Adrenal gland (tissue), 5 donors: Measurements from ENCODE around the gene PRKN.

Experiments used
- CTCF ChIP-seq, 6 experiments: fragments of 450-650 bp in 4 of 6; fragments of 200-600 bp in 2 of 6; sonication (generic) in 1 of 6; IDR thresholded peaks; 1 replicate in 5 of 6; 2 replicates in 1 of 6; pipeline versions ENCODE4 v1.5.1 to v1.8.0; 2016 to 2021; ENCODE audit warnings: antibody characterized with exemption in 6 of 6, mild to moderate bottlenecking in 2 of 6, moderate library complexity in 1 of 6
- POLR2A ChIP-seq, 2 donors: fragments of 450-650 bp; IDR thresholded peaks; one replicate each; pipeline ENCODE4 v1.6.1; 2017; ENCODE audit warnings: antibody characterized with exemption in 2 of 2, mild to moderate bottlenecking in 2 of 2, moderate library complexity in 1 of 2
- donor health status: DM: no; HTN: no; CAD: no.

DNA sequence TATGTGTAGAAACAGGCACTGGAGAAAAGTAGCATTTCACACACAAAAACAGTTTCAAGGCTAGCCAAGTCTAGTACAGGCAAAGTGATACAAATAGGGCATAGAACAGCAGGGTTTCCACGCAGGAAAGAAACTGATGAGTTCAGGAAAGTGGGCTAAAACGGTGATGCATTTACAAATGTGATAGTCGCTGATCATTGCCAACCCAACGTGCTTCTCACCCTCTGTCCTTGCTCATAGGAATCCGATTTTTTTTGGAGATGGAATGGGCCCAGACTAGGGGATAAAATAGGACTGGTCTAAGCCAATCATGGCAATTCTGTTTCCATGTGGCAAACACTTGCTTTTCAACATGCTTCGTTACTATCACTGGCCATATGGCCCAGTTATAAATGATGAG, 536.6 kb downstream of the PRKN start:
- TF ChIP-seq CTCF (IDR thresholded peaks at IDR 0.05) (no peak), POLR2A (IDR thresholded peaks at IDR 0.05) (no peak)
